ENCODE data around the gene ORC2. TPM values are rescaled to one million over a fixed set of nuclear protein-coding genes. Genes with fewer than 3 reads are reported as not detected.

The ORC2 gene
- 10 to 100 TPM; 28.8 to 35.6 TPM for total RNA-seq
- polyA plus RNA-seq: 10 to 100 TPM in 1 of 2 donors, 1 to 10 TPM in 1; 5.6 to 11.9 TPM
- long read RNA-seq, donor 1, full-length matches to known transcripts: 1 of 10 reads
- long read RNA-seq, donor 1, partial matches to known transcripts: 2 of 10 reads
- long read RNA-seq, donor 1, other reads (novel, unspliced or antisense): 7 of 10 reads
- long read RNA-seq, donor 2, partial matches to known transcripts: 0 of 8 reads
- long read RNA-seq, donor 2, other reads (novel, unspliced or antisense): 8 of 8 reads

GRCh38 chr2:200963124-200963917 lies at the start of gene ORC2:
Gene ORC2 (minus strand): TSS chr2:200963660. CDS start chr2:200958123, 5,537 bp downstream.
- intact Hi-C loops (cut with DNase I): loop anchor here in 1 of 2 donors (10.0 kb wide), 1 partner anchor 249 kb away; no protein-coding TSS in a partner anchor
- ATAC-seq (ENCODE audit: low FRiP score) (peak; percentile 99), DNase-seq (peak; percentile 96 to 97)
- H3K36me3 ChIP-seq (ENCODE audit: control insufficient read depth in 1 of 2, insufficient read depth in 2 of 2, low read length in 1 of 2): no peaks in the 10 kb centered on the region
- no peaks in the 10 kb centered on the region for H3K27me3 ChIP-seq (ENCODE audit: control insufficient read depth in 1 of 2, insufficient read depth in 2 of 2, low read length in 1 of 2)
- peaks cover 0 to 8% of the 10 kb centered on the region in 2 donors for H3K4me1 ChIP-seq (ENCODE audit: control insufficient read depth in 1 of 2, insufficient read depth in 2 of 2, low read length in 2 of 2)
- no peaks in the 10 kb centered on the region for H3K9me3 ChIP-seq (ENCODE audit: control insufficient read depth, low read length)
- peak within 1 kb of the TSS; percentile 87 to 91 for H3K4me3 ChIP-seq (ENCODE audit: low read length in 2 of 2)
- 0% methylated on average over 61 of the region's 61 CpGs for WGBS, 2 donors
- peak within 1 kb of the TSS in 1 of 2 donors; percentile 66 for H3K27ac ChIP-seq (ENCODE audit: low read depth in 1 of 2, low read length in 2 of 2)

- Histone ChIP-seq H3K27me3 (ENCODE audit: control insufficient read depth in 1 of 2, insufficient read depth in 2 of 2, low read length in 1 of 2) (no peaks in the 10 kb centered on the region), H3K36me3 (ENCODE audit: control insufficient read depth in 1 of 2, insufficient read depth in 2 of 2, low read length in 1 of 2) (peaks cover 3 to 6% of the 10 kb centered on the region in 2 donors), H3K27ac (ENCODE audit: low read depth in 1 of 2, low read length in 2 of 2) (no peak overlapping the region), H3K9me3 (ENCODE audit: control insufficient read depth, low read length) (no peaks in the 10 kb centered on the region), H3K4me1 (ENCODE audit: control insufficient read depth in 1 of 2, insufficient read depth in 2 of 2, low read length in 2 of 2) (no peaks in the 10 kb centered on the region), H3K4me3 (ENCODE audit: low read length in 2 of 2) (no peak overlapping the region)
- DNase-seq (no peak), ATAC-seq (ENCODE audit: low FRiP score) (no peak)
- intact Hi-C loops (cut with DNase I): no loop called here
- 96% methylated on average over 2 of the region's 2 CpGs for WGBS, 2 donors
Observed at GRCh38 chr2:201008296-201008829, 44.9 kb upstream of the ORC2 start.

- 84 to 90% methylated on average over 3 of the region's 3 CpGs for WGBS, 2 donors
- DNase-seq: no peak
Observed at GRCh38 chr2:201007584-201007998, 44.1 kb upstream of the ORC2 start.

GRCh38 chr2:201006704-201007103 lies 43.2 kb upstream of the ORC2 start:
- Histone ChIP-seq H3K4me3 (ENCODE audit: low read length in 2 of 2) (no peak overlapping the region), H3K27ac (ENCODE audit: low read depth in 1 of 2, low read length in 2 of 2) (no peak overlapping the region), H3K4me1 (ENCODE audit: control insufficient read depth in 1 of 2, insufficient read depth in 2 of 2, low read length in 2 of 2) (no peaks in the 10 kb centered on the region), H3K36me3 (ENCODE audit: control insufficient read depth in 1 of 2, insufficient read depth in 2 of 2, low read length in 1 of 2) (peaks cover 3 to 6% of the 10 kb centered on the region in 2 donors), H3K27me3 (ENCODE audit: control insufficient read depth in 1 of 2, insufficient read depth in 2 of 2, low read length in 1 of 2) (no peaks in the 10 kb centered on the region), H3K9me3 (ENCODE audit: control insufficient read depth, low read length) (no peaks in the 10 kb centered on the region)
- no peak for DNase-seq
- intact Hi-C loops (cut with DNase I): no loop called here
- no peak for ATAC-seq (ENCODE audit: low FRiP score)

More at GRCh38 chr2:201007584-201007998, 44.1 kb upstream of the ORC2 start:
- no peak overlapping the region for H3K4me3 ChIP-seq (ENCODE audit: low read length in 2 of 2)
- no peaks in the 10 kb centered on the region for H3K9me3 ChIP-seq (ENCODE audit: control insufficient read depth, low read length)
- no peak overlapping the region for H3K27ac ChIP-seq (ENCODE audit: low read depth in 1 of 2, low read length in 2 of 2)
- intact Hi-C loops (cut with DNase I): no loop called here
- H3K4me1 ChIP-seq (ENCODE audit: control insufficient read depth in 1 of 2, insufficient read depth in 2 of 2, low read length in 2 of 2): no peaks in the 10 kb centered on the region
- ATAC-seq (ENCODE audit: low FRiP score): no peak
- H3K27me3 ChIP-seq (ENCODE audit: control insufficient read depth in 1 of 2, insufficient read depth in 2 of 2, low read length in 1 of 2): no peaks in the 10 kb centered on the region
- peaks cover 3 to 6% of the 10 kb centered on the region in 2 donors for H3K36me3 ChIP-seq (ENCODE audit: control insufficient read depth in 1 of 2, insufficient read depth in 2 of 2, low read length in 1 of 2)

GRCh38 chr2:201004370-201004769 lies 40.9 kb upstream of the ORC2 start:
- no peak overlapping the region for H3K27ac ChIP-seq (ENCODE audit: low read depth in 1 of 2, low read length in 2 of 2)
- DNase-seq: no peak
- 95 to 96% methylated on average over 3 of the region's 3 CpGs for WGBS, 2 donors
- intact Hi-C loops (cut with DNase I): no loop called here
- ATAC-seq (ENCODE audit: low FRiP score): no peak
- H3K36me3 ChIP-seq (ENCODE audit: control insufficient read depth in 1 of 2, insufficient read depth in 2 of 2, low read length in 1 of 2): peaks cover 3 to 6% of the 10 kb centered on the region in 2 donors
- H3K4me3 ChIP-seq (ENCODE audit: low read length in 2 of 2): no peak overlapping the region
- H3K4me1 ChIP-seq (ENCODE audit: control insufficient read depth in 1 of 2, insufficient read depth in 2 of 2, low read length in 2 of 2): no peaks in the 10 kb centered on the region
- no peaks in the 10 kb centered on the region for H3K9me3 ChIP-seq (ENCODE audit: control insufficient read depth, low read length)
- H3K27me3 ChIP-seq (ENCODE audit: control insufficient read depth in 1 of 2, insufficient read depth in 2 of 2, low read length in 1 of 2): no peaks in the 10 kb centered on the region

GRCh38 chr2:200993097-200993496 lies 29.6 kb upstream of the ORC2 start:
- H3K4me1 ChIP-seq (ENCODE audit: control insufficient read depth in 1 of 2, insufficient read depth in 2 of 2, low read length in 2 of 2): no peaks in the 10 kb centered on the region
- intact Hi-C loops (cut with DNase I): no loop called here
- H3K27me3 ChIP-seq (ENCODE audit: control insufficient read depth in 1 of 2, insufficient read depth in 2 of 2, low read length in 1 of 2): no peaks in the 10 kb centered on the region
- H3K36me3 ChIP-seq (ENCODE audit: control insufficient read depth in 1 of 2, insufficient read depth in 2 of 2, low read length in 1 of 2): peaks cover 0 to 8% of the 10 kb centered on the region in 2 donors
- no peak for DNase-seq
- no peak overlapping the region for H3K27ac ChIP-seq (ENCODE audit: low read depth in 1 of 2, low read length in 2 of 2)
- ATAC-seq (ENCODE audit: low FRiP score): no peak
- H3K9me3 ChIP-seq (ENCODE audit: control insufficient read depth, low read length): no peaks in the 10 kb centered on the region
- WGBS, 2 donors: 95 to 96% methylated on average over 3 of the region's 3 CpGs
- H3K4me3 ChIP-seq (ENCODE audit: low read length in 2 of 2): no peak overlapping the region

- ATAC-seq (ENCODE audit: low FRiP score): no peak
- Histone ChIP-seq H3K9me3 (ENCODE audit: control insufficient read depth, low read length) (no peaks in the 10 kb centered on the region), H3K4me1 (ENCODE audit: control insufficient read depth in 1 of 2, insufficient read depth in 2 of 2, low read length in 2 of 2) (no peaks in the 10 kb centered on the region), H3K36me3 (ENCODE audit: control insufficient read depth in 1 of 2, insufficient read depth in 2 of 2, low read length in 1 of 2) (peaks cover 0 to 3% of the 10 kb centered on the region in 2 donors), H3K27ac (ENCODE audit: low read depth in 1 of 2, low read length in 2 of 2) (no peak overlapping the region), H3K27me3 (ENCODE audit: control insufficient read depth in 1 of 2, insufficient read depth in 2 of 2, low read length in 1 of 2) (no peaks in the 10 kb centered on the region), H3K4me3 (ENCODE audit: low read length in 2 of 2) (no peak overlapping the region)
- WGBS, 2 donors: 78 to 79% methylated on average over 8 of the region's 8 CpGs
- DNase-seq: no peak
- intact Hi-C loops (cut with DNase I): no loop called here
Observed at GRCh38 chr2:200987137-200987536, 23.7 kb upstream of the ORC2 start.

- no peaks in the 10 kb centered on the region for H3K9me3 ChIP-seq (ENCODE audit: control insufficient read depth, low read length)
- intact Hi-C loops (cut with DNase I): no loop called here
- 27 to 31% methylated on average over 2 of the region's 2 CpGs for WGBS, 2 donors
- no peak overlapping the region for H3K27ac ChIP-seq (ENCODE audit: low read depth in 1 of 2, low read length in 2 of 2)
- peaks cover 3 to 4% of the 10 kb centered on the region in 2 donors for H3K36me3 ChIP-seq (ENCODE audit: control insufficient read depth in 1 of 2, insufficient read depth in 2 of 2, low read length in 1 of 2)
- H3K4me1 ChIP-seq (ENCODE audit: control insufficient read depth in 1 of 2, insufficient read depth in 2 of 2, low read length in 2 of 2): no peaks in the 10 kb centered on the region
- no peaks in the 10 kb centered on the region for H3K27me3 ChIP-seq (ENCODE audit: control insufficient read depth in 1 of 2, insufficient read depth in 2 of 2, low read length in 1 of 2)
- DNase-seq: no peak
- no peak for ATAC-seq (ENCODE audit: low FRiP score)
- no peak overlapping the region for H3K4me3 ChIP-seq (ENCODE audit: low read length in 2 of 2)
Observed at GRCh38 chr2:200985799-200986198, 22.3 kb upstream of the ORC2 start.
